ENCODE data around the gene CBFA2T3.

CBFA2T3 gene

DNA sequence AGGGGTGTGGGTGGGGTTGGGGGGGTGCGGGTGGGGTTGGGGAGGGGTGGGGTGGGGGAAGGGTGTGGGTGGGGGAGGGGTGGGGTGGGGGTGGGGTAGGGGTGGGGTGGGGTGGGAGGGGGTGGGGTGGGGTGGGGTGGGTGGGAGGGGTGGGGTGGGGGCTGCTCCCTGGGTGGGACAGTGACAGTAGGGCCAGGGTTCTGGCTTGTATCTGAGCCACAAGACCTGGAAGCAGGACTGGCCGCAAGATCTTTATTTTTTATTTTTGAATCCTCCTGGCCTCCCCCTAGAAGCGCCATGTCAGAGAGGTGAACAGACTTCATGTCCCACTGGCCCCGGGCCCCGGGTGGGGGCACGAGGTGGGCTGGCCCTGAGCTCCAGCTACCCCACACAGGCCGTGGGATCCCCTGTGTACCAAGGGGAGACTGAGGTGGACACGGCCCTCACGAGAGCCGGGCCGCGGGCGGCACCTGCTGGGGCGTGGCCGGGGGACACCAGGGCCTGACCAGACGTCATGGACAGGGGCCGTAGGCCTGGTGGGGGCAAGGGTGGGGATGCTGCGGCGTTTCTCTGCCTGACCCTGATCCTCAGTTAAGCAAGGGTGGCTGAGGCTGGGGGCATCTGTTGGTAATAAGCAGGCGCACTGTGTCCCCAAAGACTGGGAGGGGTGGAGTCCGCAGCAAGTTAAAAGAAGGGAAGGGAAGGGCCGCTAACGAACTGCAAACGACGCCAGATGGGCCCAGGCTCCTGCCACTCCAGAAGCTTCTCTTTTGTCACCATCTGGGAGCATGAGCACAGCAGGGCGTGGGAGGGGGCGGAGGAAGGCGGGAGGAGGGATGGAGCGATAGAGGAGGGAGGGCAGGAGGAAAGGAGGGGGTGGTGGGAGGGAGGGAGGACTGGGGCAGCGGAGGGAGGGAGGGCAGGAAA lies 88.3 kb downstream of the CBFA2T3 start:
- no peak for DNase-seq (ENCODE audit: low spot score)

- no peak for DNase-seq (ENCODE audit: low spot score)
Measured at GRCh38 chr16:88888057-88888456, 89.0 kb downstream of the CBFA2T3 start.

- DNase-seq (ENCODE audit: low spot score), result no peak
Measured at GRCh38 chr16:88886845-88887521, 90.0 kb downstream of the CBFA2T3 start.

GRCh38 chr16:88886420-88886844 lies 90.6 kb downstream of the CBFA2T3 start:
- DNase-seq (ENCODE audit: low spot score), result no peak

DNA sequence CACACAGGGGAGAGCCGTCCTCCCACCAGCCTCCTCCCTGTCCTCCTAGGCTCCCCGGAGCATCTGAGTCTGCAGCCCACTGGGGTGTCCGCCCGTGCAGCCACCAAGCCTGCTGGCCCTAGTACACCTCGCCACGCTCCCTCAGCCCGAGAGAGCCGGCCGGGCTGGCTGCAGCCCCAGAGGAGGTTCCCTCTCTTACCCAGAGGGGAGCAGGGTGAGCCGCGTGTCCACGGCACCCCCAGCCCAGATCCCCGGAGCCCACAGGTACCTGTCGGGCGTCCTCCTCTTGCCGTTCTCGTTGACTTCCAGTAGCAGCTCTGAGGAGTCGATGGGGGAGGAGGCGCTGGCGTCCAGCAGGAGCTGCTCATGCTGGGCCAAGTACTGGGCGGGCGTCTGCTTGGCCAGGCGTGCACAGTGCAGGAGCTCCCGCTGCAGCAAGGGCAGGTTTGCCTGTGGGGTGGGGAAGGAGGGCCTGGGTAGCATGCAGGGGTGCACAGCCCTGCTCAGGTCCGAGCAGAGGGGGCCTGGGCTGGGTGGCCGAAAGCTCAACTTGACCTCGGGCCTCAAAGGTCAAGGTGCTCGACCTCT lies 91.2 kb downstream of the CBFA2T3 start:
- DNase-seq (ENCODE audit: low spot score), result no peak

DNA sequence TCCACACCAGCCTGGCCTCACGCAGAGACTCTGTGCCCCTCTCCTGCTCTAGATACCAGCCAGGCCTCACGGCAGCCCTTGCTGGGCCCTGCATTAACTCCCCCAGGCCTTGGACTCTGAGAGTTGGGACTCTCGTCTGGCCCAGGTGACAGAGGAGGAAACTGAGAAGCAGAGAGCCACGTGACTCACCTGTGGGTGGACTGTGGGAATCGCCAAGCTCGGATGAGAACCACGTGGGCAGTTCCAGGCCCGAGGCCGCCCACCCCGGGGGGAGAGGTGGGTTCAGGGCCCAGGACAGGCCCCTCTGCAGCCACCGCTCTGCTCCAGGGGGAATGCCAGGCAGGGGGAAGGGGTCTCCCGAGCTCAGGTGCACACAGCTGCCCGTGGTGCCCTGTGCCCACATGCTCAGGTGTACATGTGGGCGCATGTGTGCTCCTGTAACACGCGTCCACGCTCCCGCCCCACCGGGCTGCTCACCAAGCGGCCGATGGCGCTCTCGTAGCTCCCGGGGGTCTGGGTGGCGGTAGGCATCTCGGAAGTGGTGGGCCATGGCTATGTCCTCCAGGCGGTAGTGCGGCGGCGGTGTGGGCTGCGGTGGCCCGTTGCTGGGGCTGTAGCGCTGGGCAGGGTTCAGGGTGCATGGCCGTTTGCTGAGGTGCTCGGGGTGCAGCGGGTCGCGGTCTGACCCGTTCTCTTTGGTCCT lies 92.3 kb downstream of the CBFA2T3 start:
- DNase-seq (ENCODE audit: low spot score), result no peak

DNA sequence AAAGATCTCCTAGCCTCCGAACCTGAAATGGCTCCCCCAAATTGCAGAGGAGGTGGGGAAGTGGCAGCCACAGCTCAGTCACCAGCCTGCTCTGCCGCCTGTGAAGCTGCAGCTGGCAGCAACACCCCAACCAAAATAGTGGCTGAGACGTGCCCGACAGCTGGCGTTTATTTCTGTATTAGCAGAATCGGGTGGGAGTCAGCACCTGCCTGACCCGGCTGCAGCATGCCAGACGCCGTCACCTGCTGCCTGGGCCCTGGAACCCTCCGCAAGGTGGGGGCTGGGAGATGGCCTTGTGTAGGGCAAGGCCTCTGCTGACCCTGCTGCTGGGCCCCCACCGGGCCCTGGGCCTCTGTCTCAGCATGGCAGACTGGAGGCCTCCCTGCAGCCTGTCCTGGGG lies 93.1 kb downstream of the CBFA2T3 start:
- DNase-seq (ENCODE audit: low spot score), result no peak

GRCh38 chr16:88883117-88883895 lies 93.7 kb downstream of the CBFA2T3 start:
- no peak for DNase-seq (ENCODE audit: low spot score)

- no peak for DNase-seq (ENCODE audit: low spot score)
Measured at GRCh38 chr16:88882358-88883030, 94.5 kb downstream of the CBFA2T3 start.

GRCh38 chr16:88881675-88882357 lies 95.2 kb downstream of the CBFA2T3 start:
- DNase-seq (ENCODE audit: low spot score), result no peak

GRCh38 chr16:88881007-88881615 lies 95.9 kb downstream of the CBFA2T3 start:
- DNase-seq (ENCODE audit: low spot score), result no peak

DNA sequence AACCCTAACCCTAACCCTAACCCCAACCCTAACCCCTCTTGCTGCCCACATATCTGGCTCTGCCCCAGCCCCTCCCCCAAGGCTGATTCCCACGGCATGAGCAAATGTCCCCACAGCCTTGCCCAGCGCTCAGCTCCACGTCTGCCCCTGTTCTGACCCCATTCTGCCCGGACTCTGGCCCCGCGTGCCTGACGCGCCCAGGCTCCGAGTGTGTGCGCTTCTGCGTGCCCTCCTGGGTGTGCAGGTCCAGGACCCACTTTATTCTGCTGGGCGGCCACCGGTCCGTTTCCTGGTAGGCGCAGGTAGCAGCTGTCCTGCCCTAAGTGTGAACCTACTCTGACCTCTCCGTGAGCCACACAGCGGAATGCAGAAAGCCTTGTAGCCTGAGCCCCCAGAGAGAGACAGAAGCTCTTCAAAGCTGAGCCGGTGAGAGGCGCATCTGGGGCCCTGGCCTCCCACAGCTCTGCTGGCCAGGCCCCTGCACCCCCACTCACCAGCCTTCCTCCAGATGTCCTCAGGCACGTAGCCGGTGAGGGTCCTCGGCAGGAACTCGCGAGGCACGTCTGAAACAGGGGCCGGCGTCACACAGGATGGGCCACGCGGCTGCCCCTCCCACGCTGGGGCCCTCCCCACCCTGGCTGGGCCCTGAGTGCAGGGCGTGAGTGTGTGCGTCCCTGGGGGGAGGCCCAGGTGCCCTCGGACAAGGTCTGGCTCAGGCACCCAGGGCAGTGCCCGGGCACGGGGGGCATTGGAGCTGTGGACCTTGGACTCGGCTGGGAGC lies 96.6 kb downstream of the CBFA2T3 start:
- DNase-seq (ENCODE audit: low spot score), result no peak

GRCh38 chr16:88879788-88880055 lies 97.3 kb downstream of the CBFA2T3 start:
- DNase-seq (ENCODE audit: low spot score), result no peak

- no peak for DNase-seq (ENCODE audit: low spot score)
Measured at GRCh38 chr16:88878967-88879787, 97.8 kb downstream of the CBFA2T3 start.

DNA sequence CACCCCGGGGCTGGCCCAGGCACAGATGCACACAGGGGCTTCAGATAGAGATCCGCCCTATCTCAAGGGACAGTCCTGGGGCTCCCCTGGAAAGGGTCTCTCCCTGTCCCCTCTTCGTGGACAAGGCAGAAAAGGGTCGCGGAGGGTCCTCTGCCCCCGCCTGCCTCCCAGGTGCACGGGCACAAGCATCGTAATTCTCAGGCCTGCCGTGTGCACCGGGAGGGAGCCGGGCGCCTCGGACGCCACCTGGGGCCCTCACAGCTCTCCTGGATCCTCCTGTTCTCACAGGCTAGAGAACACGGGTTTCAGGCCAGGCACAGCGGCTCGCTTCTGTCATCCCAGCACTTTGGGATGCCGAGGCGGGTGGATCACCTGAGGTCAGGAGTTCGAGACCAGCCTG lies 98.7 kb downstream of the CBFA2T3 start:
- DNase-seq (ENCODE audit: low spot score), result no peak

DNA sequence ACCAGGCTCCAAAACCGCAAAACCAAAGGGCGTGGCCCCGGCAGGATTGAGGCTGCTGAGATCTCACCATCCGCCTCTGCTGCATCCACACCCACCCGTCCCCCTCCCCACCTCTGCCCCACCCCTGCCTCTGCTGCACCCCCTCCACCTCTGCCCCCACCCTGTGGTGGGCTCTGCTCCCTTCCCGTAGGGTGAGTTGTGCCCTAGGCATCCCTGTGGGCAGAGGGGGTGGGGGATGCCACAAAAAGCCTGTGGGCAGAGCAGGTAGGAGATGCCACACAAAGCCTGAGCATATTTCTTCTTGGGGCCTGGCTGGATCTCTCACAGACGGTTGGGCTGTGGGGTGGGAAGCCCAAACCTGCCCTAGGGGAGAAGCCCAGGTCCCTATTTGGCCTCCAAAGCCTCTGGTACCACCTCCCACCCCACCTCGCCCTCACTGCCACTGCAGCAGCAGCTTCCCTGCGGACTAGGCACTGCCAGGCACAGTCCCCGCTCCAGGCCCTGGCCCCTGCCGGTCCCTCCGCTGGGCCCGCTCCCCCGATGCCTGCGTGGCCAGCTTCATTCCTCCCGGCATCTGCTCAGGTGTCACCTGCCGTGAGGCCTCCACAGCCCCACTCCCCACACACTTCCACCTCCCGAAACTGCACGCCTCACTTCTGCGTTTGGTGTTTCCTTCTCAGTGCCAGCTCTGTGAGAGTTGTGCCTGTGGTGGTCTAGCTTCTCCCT lies 99.3 kb downstream of the CBFA2T3 start:
- no peak for DNase-seq (ENCODE audit: low spot score)

- no peak for DNase-seq (ENCODE audit: low spot score)
Measured at GRCh38 chr16:88876942-88877526, 100.0 kb downstream of the CBFA2T3 start.

Data from kidney capillary endothelial cell (primary cell).